Measurements from ENCODE around the gene HSD17B7. TPM values are rescaled to one million over a fixed set of nuclear protein-coding genes. Genes with fewer than 3 reads are reported as not detected.

Gene HSD17B7
- total and polyA plus RNA-seq, 2 of the 8 experiments (the other 6 are each of a cell fraction or from before 2014, with no cell fraction given): 31.0 to 37.8 TPM

DNA sequence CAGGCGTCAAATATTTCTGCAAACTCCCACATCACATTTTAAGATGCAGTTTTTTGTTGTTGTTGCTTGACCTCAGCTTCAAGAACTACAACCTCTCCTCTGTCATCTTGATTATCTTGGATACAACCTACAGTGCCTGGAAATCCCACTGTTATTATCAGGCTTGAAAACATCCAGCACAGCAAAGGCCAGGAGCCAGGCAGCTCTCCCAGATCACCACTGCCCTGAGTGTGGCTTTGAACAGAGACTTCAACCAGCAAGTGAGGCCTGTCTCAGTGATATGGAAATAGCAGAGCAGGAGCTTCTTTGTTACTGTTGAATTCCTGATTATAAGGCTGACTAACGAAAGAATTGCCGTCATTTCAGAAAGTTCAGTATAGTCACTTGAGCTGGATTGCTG lies 42.0 kb downstream of the HSD17B7 start (continued):
- TF ChIP-seq POU5F1 (IDR thresholded peaks at IDR 0.05; ENCODE audit: low read depth, low read length) (no peak), HDAC2 (IDR thresholded peaks at IDR 0.05; ENCODE audit: borderline replicate concordance in 1 of 2, low read depth in 2 of 2, low read length in 2 of 2) (no peak), FOSL1 (IDR thresholded peaks at IDR 0.05; ENCODE audit: insufficient read depth, low read depth, low read length) (no peak), ASH2L (IDR thresholded peaks at IDR 0.05; ENCODE audit: low read length) (no peak), E2F6 (IDR thresholded peaks at IDR 0.05) (no peak), SAP30 (IDR thresholded peaks at IDR 0.05; ENCODE audit: insufficient read depth, insufficient replicate concordance, low read length) (no peak), CREB1 (IDR thresholded peaks at IDR 0.05) (no peak), KDM4A (IDR thresholded peaks at IDR 0.05; ENCODE audit: low read depth, low read length, severe bottlenecking) (no peak), CBX5 (IDR thresholded peaks at IDR 0.05; ENCODE audit: low read depth, low read length) (no peak)
